Dermis blood vessel endothelial cell (primary cell): ENCODE results near the gene C6orf89. TPM values are rescaled to one million over a fixed set of nuclear protein-coding genes. Genes with fewer than 3 reads are reported as not detected.

Source experiments
- DNase-seq: peaks from one replicate; pipeline ENCODE4 v3.0.0; 2010
- total RNA-seq: library from RNA; depleted of rRNA; stranded (reverse); fragments of >200 nt; gene quantifications from 2 replicates; pipeline ENCODE4 v1.2.3, GENCODE V29; 2014

C6orf89 gene
- 27.7 and 35.8 TPM in 2 replicates for total RNA-seq

- DNase-seq = peak; percentile 98
Measured at GRCh38 chr6:36885461-36886401, at the start of gene C6orf89. Gene C6orf89, plus strand, starts transcription at chr6:36885952. Its CDS starts 13,493 bp downstream, at chr6:36899445.

GRCh38 chr6:36836111-36837021 lies 49.4 kb upstream of the C6orf89 start:
- DNase-seq = no peak

GRCh38 chr6:36837022-36837339 lies 48.8 kb upstream of the C6orf89 start:
- DNase-seq = no peak

GRCh38 chr6:36837686-36838085 lies 48.1 kb upstream of the C6orf89 start:
- no peak for DNase-seq

GRCh38 chr6:36838896-36839748 lies 46.6 kb upstream of the C6orf89 start, which contains the start of gene CPNE5:
Gene CPNE5, minus strand, starts transcription at chr6:36839444. Its CDS starts 67 bp downstream, at chr6:36839377.
- peak; percentile 56 for DNase-seq

- DNase-seq = peak; percentile 67
Measured at GRCh38 chr6:36839749-36840431, 45.9 kb upstream of the C6orf89 start.

- no peak for DNase-seq
Measured at GRCh38 chr6:36840432-36841403, 45.0 kb upstream of the C6orf89 start.

GRCh38 chr6:36841756-36842155 lies 44.0 kb upstream of the C6orf89 start:
- no peak for DNase-seq

GRCh38 chr6:36843170-36843569 lies 42.6 kb upstream of the C6orf89 start:
- no peak for DNase-seq

GRCh38 chr6:36844232-36845170 lies 41.3 kb upstream of the C6orf89 start:
- no peak for DNase-seq

- no peak for DNase-seq
Measured at GRCh38 chr6:36845233-36845632, 40.5 kb upstream of the C6orf89 start.

GRCh38 chr6:36847152-36847551 lies 38.6 kb upstream of the C6orf89 start:
- no peak for DNase-seq

GRCh38 chr6:36847991-36848390 lies 37.8 kb upstream of the C6orf89 start:
- no peak for DNase-seq

- DNase-seq = no peak
Measured at GRCh38 chr6:36848658-36849441, 36.9 kb upstream of the C6orf89 start.

- no peak for DNase-seq
Measured at GRCh38 chr6:36850021-36850420, 35.7 kb upstream of the C6orf89 start.

GRCh38 chr6:36851149-36851614 lies 34.6 kb upstream of the C6orf89 start:
- DNase-seq = peak; percentile 87

- no peak for DNase-seq
Measured at GRCh38 chr6:36851626-36852025, 34.1 kb upstream of the C6orf89 start.

GRCh38 chr6:36852481-36853147 lies 33.1 kb upstream of the C6orf89 start:
- peak; percentile 79 for DNase-seq
